Measurements from ENCODE around the gene ZNF202. TPM values are rescaled to one million over a fixed set of nuclear protein-coding genes. Genes with fewer than 3 reads are reported as not detected.

The ZNF202 gene
- total RNA-seq, 1 donor, result 6.5 TPM

DNA sequence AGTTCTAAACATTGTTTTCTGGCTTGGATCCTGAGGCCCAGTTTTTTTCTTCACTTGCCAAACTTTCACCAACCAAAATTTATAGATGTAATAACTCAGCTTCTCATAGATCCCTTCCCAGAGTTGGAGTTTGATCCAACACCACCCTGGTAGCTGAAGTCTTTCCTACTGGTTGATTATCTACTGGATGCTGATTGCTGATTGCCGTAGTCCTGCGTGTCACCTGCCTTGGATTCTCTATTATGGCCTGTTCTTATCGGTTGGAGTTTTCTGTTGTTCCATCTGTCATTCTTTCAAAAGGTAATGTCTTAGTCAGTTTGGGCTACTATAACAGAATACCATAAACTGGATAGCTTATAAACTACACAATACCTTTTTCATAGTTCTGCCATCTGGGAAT is 30.2 kb upstream of the ZNF202 start:
- no peaks in the 10 kb centered on the region for H4K20me1 ChIP-seq (ENCODE audit: insufficient read depth, low read length)

DNA sequence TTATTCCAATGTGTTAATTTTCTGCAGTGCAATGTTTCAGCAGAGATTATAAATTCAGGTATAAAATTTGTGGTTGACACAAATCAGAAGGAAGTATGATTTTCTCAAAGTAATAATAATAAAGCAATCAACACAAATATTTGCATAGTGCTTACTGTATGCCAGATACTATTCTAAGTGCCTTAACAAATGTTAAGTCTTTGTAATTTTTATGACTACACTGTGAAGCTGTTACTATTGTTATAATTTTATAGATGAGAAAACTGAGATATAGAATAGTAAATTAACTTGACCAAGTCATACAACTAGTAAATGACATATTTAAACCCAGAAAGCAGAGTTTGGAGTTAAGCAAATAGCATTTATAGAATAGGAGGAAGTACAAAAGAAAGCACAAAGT is 29.3 kb upstream of the ZNF202 start:
- Histone ChIP-seq H3K27ac (ENCODE audit: low read depth, low read length) (no peak overlapping the region), H3K4me1 (ENCODE audit: insufficient read depth, low read length) (no peaks in the 10 kb centered on the region), H4K20me1 (ENCODE audit: insufficient read depth, low read length) (no peaks in the 10 kb centered on the region), H3K27me3 (ENCODE audit: insufficient read depth, low read length) (no peaks in the 10 kb centered on the region), H3K4me3 (ENCODE audit: insufficient read depth, low read length) (no peak overlapping the region), H3K79me2 (ENCODE audit: insufficient read depth, low read length) (no peaks in the 10 kb centered on the region), H3K9me3 (ENCODE audit: low read depth, low read length) (no peaks in the 10 kb centered on the region), H3K36me3 (ENCODE audit: insufficient read depth, low read length) (no peaks in the 10 kb centered on the region), H2AFZ (ENCODE audit: low read length) (no peak overlapping the region), H3K4me2 (ENCODE audit: insufficient read depth, low read length) (no peak overlapping the region)
- no peak for TF ChIP-seq CTCF (IDR thresholded peaks at IDR 0.05; ENCODE audit: extremely low read depth, low read depth, low read length)
- no peak for DNase-seq (ENCODE audit: insufficient read length, low spot score, missing footprints)

More for the DNA sequence above, 30.2 kb upstream of the ZNF202 start:
- Histone ChIP-seq H3K79me2 (ENCODE audit: insufficient read depth, low read length) (no peaks in the 10 kb centered on the region), H3K27me3 (ENCODE audit: insufficient read depth, low read length) (no peaks in the 10 kb centered on the region), H3K9me3 (ENCODE audit: low read depth, low read length) (no peaks in the 10 kb centered on the region), H3K4me3 (ENCODE audit: insufficient read depth, low read length) (no peak overlapping the region), H3K4me2 (ENCODE audit: insufficient read depth, low read length) (no peak overlapping the region), H2AFZ (ENCODE audit: low read length) (no peak overlapping the region), H3K4me1 (ENCODE audit: insufficient read depth, low read length) (no peaks in the 10 kb centered on the region), H3K36me3 (ENCODE audit: insufficient read depth, low read length) (no peaks in the 10 kb centered on the region), H3K27ac (ENCODE audit: low read depth, low read length) (no peak overlapping the region)
- TF ChIP-seq CTCF (IDR thresholded peaks at IDR 0.05; ENCODE audit: extremely low read depth, low read depth, low read length), result no peak
- DNase-seq (ENCODE audit: insufficient read length, low spot score, missing footprints), result no peak

DNA sequence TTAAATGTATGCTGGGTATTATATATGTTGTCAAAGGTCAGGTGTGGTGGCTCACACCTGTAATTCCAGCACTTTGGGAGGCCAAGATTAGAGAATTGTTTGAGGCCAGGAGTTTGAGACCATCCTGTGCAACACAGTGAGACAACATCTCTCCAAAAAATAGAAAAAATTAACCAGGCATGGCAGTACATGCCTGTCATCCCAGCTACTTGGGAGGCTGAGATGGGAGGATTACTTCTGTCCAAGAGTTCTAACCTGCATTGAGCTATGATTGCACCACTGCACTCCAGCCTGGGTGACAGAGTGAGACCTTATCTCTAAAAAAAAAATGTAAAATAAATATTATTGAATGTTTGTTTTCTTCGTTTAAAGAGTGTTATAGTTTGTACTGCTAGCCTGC is 24.1 kb upstream of the ZNF202 start:
- H3K27ac ChIP-seq (ENCODE audit: low read depth, low read length), result no peak overlapping the region

GRCh38 chr11:123762422-123762821 is 21.0 kb upstream of the ZNF202 start:
- H3K4me2 ChIP-seq (ENCODE audit: insufficient read depth, low read length), result no peak overlapping the region
- no peaks in the 10 kb centered on the region for H3K79me2 ChIP-seq (ENCODE audit: insufficient read depth, low read length)
- H3K27me3 ChIP-seq (ENCODE audit: insufficient read depth, low read length), result no peaks in the 10 kb centered on the region
- no peak overlapping the region for H3K27ac ChIP-seq (ENCODE audit: low read depth, low read length)
- H3K4me1 ChIP-seq (ENCODE audit: insufficient read depth, low read length), result no peaks in the 10 kb centered on the region
- no peaks in the 10 kb centered on the region for H3K36me3 ChIP-seq (ENCODE audit: insufficient read depth, low read length)
- no peak for DNase-seq (ENCODE audit: insufficient read length, low spot score, missing footprints)
- H3K4me3 ChIP-seq (ENCODE audit: insufficient read depth, low read length), result no peak overlapping the region
- H3K9me3 ChIP-seq (ENCODE audit: low read depth, low read length), result no peaks in the 10 kb centered on the region
- H2AFZ ChIP-seq (ENCODE audit: low read length), result no peak overlapping the region
- TF ChIP-seq CTCF (IDR thresholded peaks at IDR 0.05; ENCODE audit: extremely low read depth, low read depth, low read length), result no peak
- no peaks in the 10 kb centered on the region for H4K20me1 ChIP-seq (ENCODE audit: insufficient read depth, low read length)

More for the DNA sequence above, 24.1 kb upstream of the ZNF202 start:
- Histone ChIP-seq H3K4me3 (ENCODE audit: insufficient read depth, low read length) (no peak overlapping the region), H2AFZ (ENCODE audit: low read length) (no peak overlapping the region), H3K27me3 (ENCODE audit: insufficient read depth, low read length) (no peaks in the 10 kb centered on the region), H4K20me1 (ENCODE audit: insufficient read depth, low read length) (no peaks in the 10 kb centered on the region), H3K4me1 (ENCODE audit: insufficient read depth, low read length) (no peaks in the 10 kb centered on the region), H3K9me3 (ENCODE audit: low read depth, low read length) (no peaks in the 10 kb centered on the region), H3K36me3 (ENCODE audit: insufficient read depth, low read length) (no peaks in the 10 kb centered on the region), H3K4me2 (ENCODE audit: insufficient read depth, low read length) (no peak overlapping the region), H3K79me2 (ENCODE audit: insufficient read depth, low read length) (no peaks in the 10 kb centered on the region)
- no peak for TF ChIP-seq CTCF (IDR thresholded peaks at IDR 0.05; ENCODE audit: extremely low read depth, low read depth, low read length)
- no peak for DNase-seq (ENCODE audit: insufficient read length, low spot score, missing footprints)
